H9 (cell line): ENCODE data around the gene COL23A1. TPM values are rescaled to one million over a fixed set of nuclear protein-coding genes. Genes with fewer than 3 reads are reported as not detected.

Source experiments
- DNase-seq: peaks from one replicate; pipeline ENCODE4 v3.0.0-alpha.2; 2017
- H2AFZ ChIP-seq: one replicate; pipeline ENCODE4 v1.6.1; 2013; ENCODE audit warnings: mild to moderate bottlenecking, low read length, control low read depth, moderate library complexity
- H2AK5ac ChIP-seq: 2 replicates; pipeline ENCODE4 v1.6.1; 2013; ENCODE audit warnings: low read length, control low read depth, mixed read lengths; ENCODE audit not compliant: insufficient read length
- H2BK120ac ChIP-seq: one replicate; pipeline ENCODE4 v1.6.1; 2013; ENCODE audit warnings: low read depth, mild to moderate bottlenecking, low read length, control low read depth, inconsistent platforms; ENCODE audit not compliant: poor library complexity, severe bottlenecking
- H2BK12ac ChIP-seq: 2 replicates; pipeline ENCODE4 v1.6.1; 2013; ENCODE audit warnings: low read length, control low read depth, mixed read lengths, low read depth; ENCODE audit not compliant: insufficient read length
- H2BK15ac ChIP-seq: 2 replicates; pipeline ENCODE4 v1.6.1; 2013; ENCODE audit warnings: low read depth, low read length, control low read depth
- H2BK20ac ChIP-seq: one replicate; pipeline ENCODE4 v1.6.1; 2013; ENCODE audit warnings: low read depth, mild to moderate bottlenecking, low read length, control low read depth, inconsistent platforms; ENCODE audit not compliant: poor library complexity, severe bottlenecking
- H2BK5ac ChIP-seq: 2 replicates; pipeline ENCODE4 v1.6.1; 2013; ENCODE audit warnings: low read length, control low read depth, mixed read lengths; ENCODE audit not compliant: insufficient read length
- H3K14ac ChIP-seq: 2 replicates; pipeline ENCODE4 v1.6.1; 2013; ENCODE audit warnings: low read length, control low read depth; ENCODE audit not compliant: insufficient read depth
- H3K18ac ChIP-seq: 2 replicates; pipeline ENCODE4 v1.6.1; 2013; ENCODE audit warnings: low read depth, mild to moderate bottlenecking, mixed read lengths, low read length, control low read depth; ENCODE audit not compliant: insufficient read length
- H3K23ac ChIP-seq: 2 replicates; pipeline ENCODE4 v1.6.1; 2013; ENCODE audit warnings: low read length, control low read depth, mixed read lengths, low read depth; ENCODE audit not compliant: insufficient read length
- H3K23me2 ChIP-seq: 2 replicates; pipeline ENCODE4 v1.6.1; 2013; ENCODE audit warnings: low read depth, mild to moderate bottlenecking, mixed read lengths, low read length, control low read depth; ENCODE audit not compliant: insufficient read length, poor library complexity, severe bottlenecking
- H3K27ac ChIP-seq: 2 replicates; pipeline ENCODE4 v1.5.1; 2013; ENCODE audit warnings: low read length, control low read depth, mixed read lengths, low read depth; ENCODE audit not compliant: insufficient read length
- H3K27me3 ChIP-seq: 2 replicates; pipeline ENCODE4 v1.6.1; 2013; ENCODE audit warnings: low read length, control low read depth, inconsistent platforms; ENCODE audit not compliant: insufficient read depth
- H3K4ac ChIP-seq: 2 replicates; pipeline ENCODE4 v1.6.1; 2013; ENCODE audit warnings: low read depth, mild to moderate bottlenecking, control low read depth, inconsistent platforms, low read length, moderate library complexity
- H3K4me1 ChIP-seq: 2 replicates; pipeline ENCODE4 v1.6.1; 2013; ENCODE audit warnings: low read length, control low read depth, inconsistent platforms; ENCODE audit not compliant: insufficient read depth
- H3K4me2 ChIP-seq: 2 replicates; pipeline ENCODE4 v1.6.1; 2013; ENCODE audit warnings: low read length, control low read depth, mixed read lengths; ENCODE audit not compliant: insufficient read length, insufficient read depth
- H3K56ac ChIP-seq: 2 replicates; pipeline ENCODE4 v1.6.1; 2013; ENCODE audit warnings: low read depth, mild to moderate bottlenecking, mixed read lengths, low read length, control low read depth; ENCODE audit not compliant: insufficient read length
- H3K79me1 ChIP-seq: 2 replicates; pipeline ENCODE4 v1.6.1; 2013; ENCODE audit warnings: low read depth, mild to moderate bottlenecking, moderate library complexity, low read length, control low read depth, inconsistent platforms; ENCODE audit not compliant: insufficient read depth, poor library complexity, severe bottlenecking
- H3K79me2 ChIP-seq: 2 replicates; pipeline ENCODE4 v1.6.1; 2013; ENCODE audit warnings: low read length, control low read depth, inconsistent platforms; ENCODE audit not compliant: insufficient read depth
- H3K9ac ChIP-seq: 2 replicates; pipeline ENCODE4 v1.6.1; 2013; ENCODE audit warnings: low read length, control low read depth, mixed read lengths; ENCODE audit not compliant: insufficient read length; ENCODE audit errors: extremely low read depth
- H3K9me3 ChIP-seq: one replicate; pipeline ENCODE4 v1.6.1; 2013; ENCODE audit warnings: low read depth, low read length, inconsistent platforms; ENCODE audit not compliant: control insufficient read depth
- H3T11ph ChIP-seq: one replicate; pipeline ENCODE4 v1.6.1; 2013; ENCODE audit warnings: mild to moderate bottlenecking, low read length, control low read depth, inconsistent platforms
- H4K20me1 ChIP-seq: one replicate; pipeline ENCODE4 v1.6.1; 2013; ENCODE audit not compliant: control insufficient read depth, insufficient read length, insufficient read depth
- H4K5ac ChIP-seq: 2 replicates; pipeline ENCODE4 v1.6.1; 2013; ENCODE audit warnings: low read depth, mild to moderate bottlenecking, mixed read lengths, low read length, control low read depth; ENCODE audit not compliant: insufficient read length
- H4K8ac ChIP-seq: replicated peaks from 2 replicates; pipeline ENCODE4 v1.6.1; 2013; ENCODE audit warnings: low read length, control low read depth, mixed read lengths, low read depth; ENCODE audit not compliant: insufficient read length
- H4K91ac ChIP-seq: 2 replicates; pipeline ENCODE4 v1.6.1; 2013; ENCODE audit warnings: low read depth, mild to moderate bottlenecking, moderate library complexity, mixed read lengths, low read length, control low read depth; ENCODE audit not compliant: insufficient read length
- H3K27ac Mint-ChIP-seq, 3 experiments: 2 replicates in 2 of 3; 3 replicates in 1 of 3; pipeline ENCODE4 v1.8.0; 2020 to 2021; ENCODE audit warnings: mixed read lengths in 3 of 3, mild to moderate bottlenecking in 1 of 3, moderate library complexity in 1 of 3
- H3K27me3 Mint-ChIP-seq: 2 replicates; pipeline ENCODE4 v1.8.0; 2021; ENCODE audit warnings: low read depth, mild to moderate bottlenecking, moderate library complexity, mixed read lengths
- H3K36me3 Mint-ChIP-seq, 3 experiments: 2 replicates in 2 of 3; 3 replicates in 1 of 3; pipeline ENCODE4 v1.8.0; 2020 to 2021; ENCODE audit warnings: low read depth in 3 of 3, mixed read lengths in 3 of 3; ENCODE audit not compliant: insufficient read depth in 1 of 3
- H3K4me1 Mint-ChIP-seq, 2 experiments: 2 replicates each; pipeline ENCODE4 v1.8.0; 2020; ENCODE audit warnings: mixed read lengths in 2 of 2
- H3K4me3 Mint-ChIP-seq, 2 experiments: 2 replicates in 1 of 2; 3 replicates in 1 of 2; pipeline ENCODE4 v1.8.0; 2020 to 2021; ENCODE audit warnings: mild to moderate bottlenecking in 2 of 2, mixed read lengths in 2 of 2, moderate library complexity in 1 of 2
- H3K9me3 Mint-ChIP-seq, 2 experiments: 2 replicates in 1 of 2; 3 replicates in 1 of 2; pipeline ENCODE4 v1.8.0; 2020; ENCODE audit warnings: mild to moderate bottlenecking in 2 of 2, mixed read lengths in 2 of 2, moderate library complexity in 1 of 2
- CTCF ChIP-seq: fragments of 200-600 bp; sonication (generic); conservative IDR thresholded peaks from 3 replicates; pipeline ENCODE4 v1.8.0; 2021; ENCODE audit warnings: antibody characterized with exemption, mild to moderate bottlenecking
- WGBS: extraction: QIAGEN DNeasy Blood & Tissue Kit; methylation state at CpG from one replicate; pipeline ENCODE4 v1.1.7; 2013; ENCODE audit warnings: missing lambda C conversion rate, low lambda C conversion rate, mixed read lengths; ENCODE audit not compliant: insufficient read length; ENCODE audit errors: extremely low coverage; 5-methylcytosine and 5-hydroxymethylcytosine counted together
- total RNA-seq: library from RNA; stranded (reverse); gene quantifications from 2 replicates; pipeline ENCODE4 v1.2.1, GENCODE V29; 2021

COL23A1 gene
- total RNA-seq, 1 experiment from 2014 or later: 2.6 TPM

DNA sequence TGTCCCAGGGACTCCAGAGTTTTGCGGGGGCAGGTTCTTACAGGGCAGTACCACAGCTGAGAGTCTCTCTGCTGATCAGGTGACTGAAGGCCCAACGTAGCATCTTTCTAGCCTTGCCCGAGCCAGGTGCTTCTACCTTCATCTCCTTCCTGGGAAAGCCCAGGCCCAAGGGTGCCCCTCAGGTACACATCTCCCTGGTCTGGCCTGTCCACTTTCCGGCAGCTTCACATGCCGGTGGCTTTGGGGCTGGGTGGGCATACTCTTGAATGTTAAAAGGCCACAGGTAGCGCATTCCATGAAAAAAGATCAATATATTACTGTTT is 351.9 kb downstream of the COL23A1 start:
- Histone ChIP-seq H3K79me2 (no peaks in the 10 kb centered on the region), H4K91ac (no peak overlapping the region), H3K27ac (no peak overlapping the region), H4K8ac (no peak overlapping the region), H3K4me1 (no peaks in the 10 kb centered on the region), H3K9me3 (no peaks in the 10 kb centered on the region), H3K14ac (no peak overlapping the region), H2BK5ac (no peak overlapping the region), H3K56ac (no peak overlapping the region), H2AK5ac (no peak overlapping the region), H3K23me2 (peaks cover 4% of the 10 kb centered on the region), H4K5ac (no peak overlapping the region), H3K4me2 (no peak overlapping the region), H2BK12ac (no peak overlapping the region), H3K4ac (no peak overlapping the region), H3K27me3 (no peaks in the 10 kb centered on the region), H2BK15ac (no peak overlapping the region), H3K79me1 (no peaks in the 10 kb centered on the region), H2BK120ac (no peak overlapping the region), H3T11ph (no peak overlapping the region), H2AFZ (no peak overlapping the region), H3K9ac (no peak overlapping the region), H2BK20ac (no peak overlapping the region), H4K20me1 (peaks cover 2% of the 10 kb centered on the region), H3K18ac (no peak overlapping the region), H3K23ac (no peak overlapping the region)
- H3K4me3 Mint-ChIP-seq: no peak overlapping the region
- no peak for DNase-seq
- no peak overlapping the region; a peak in 1 of 7 replicates for H3K27ac Mint-ChIP-seq
- H3K36me3 Mint-ChIP-seq: no peaks in the 10 kb centered on the region
- TF ChIP-seq CTCF: no peak
- H3K9me3 Mint-ChIP-seq: no peaks in the 10 kb centered on the region; a peak in 2 of 5 replicates
- no CpG with 5 or more reads among the region's 6 CpGs for WGBS
- H3K4me1 Mint-ChIP-seq: peaks cover 11 to 12% of the 10 kb centered on the region in 2 experiments
- peaks cover 4% of the 10 kb centered on the region for H3K27me3 Mint-ChIP-seq
